Heart right ventricle (tissue), 16 donors: ENCODE measurements around the gene UPF1. TPM values are rescaled to one million over a fixed set of nuclear protein-coding genes. Genes with fewer than 3 reads are reported as not detected.
A peak's percentile ranks its signal among the peaks of the same experiment; 100 is the strongest.

Experiments used
- ATAC-seq, 8 donors: fragments of 200-7000 bp; cut with Tn5 transposase; one replicate each; pipeline ENCODE4 v1.9.1; 2020; ENCODE audit warnings: mild to moderate bottlenecking in 8 of 8, moderate library complexity in 8 of 8, moderate number of reproducible peaks in 1 of 8
- DNase-seq, 2 donors: peaks; one replicate each; pipeline ENCODE4 v3.0.0-alpha.2; 2020
- H3K27ac ChIP-seq, 10 donors: fragments of 200-600 bp; sonication (generic) in 2 of 10; one replicate each; pipeline versions ENCODE4 v1.5.0 to v1.8.0; 2020 to 2022; ENCODE audit warnings: mild to moderate bottlenecking in 3 of 10
- H3K27me3 ChIP-seq, 7 donors: fragments of 200-600 bp; one replicate each; pipeline ENCODE4 v1.8.0; 2021 to 2022; ENCODE audit warnings: mild to moderate bottlenecking in 2 of 7
- H3K36me3 ChIP-seq, 9 donors: fragments of 200-600 bp; sonication (generic) in 1 of 9; one replicate each; pipeline versions ENCODE4 v1.5.0 to v1.8.0; 2020 to 2022; ENCODE audit warnings: mild to moderate bottlenecking in 2 of 9
- H3K4me1 ChIP-seq, 9 donors: fragments of 200-600 bp; sonication (generic) in 1 of 9; one replicate each; pipeline versions ENCODE4 v1.5.0 to v1.8.0; 2020 to 2022; ENCODE audit warnings: mild to moderate bottlenecking in 4 of 9
- H3K4me3 ChIP-seq, 10 donors: fragments of 200-600 bp; sonication (generic) in 2 of 10; one replicate each; pipeline versions ENCODE4 v1.5.0 to v1.8.0; 2020 to 2022; ENCODE audit warnings: mild to moderate bottlenecking in 7 of 10, moderate library complexity in 2 of 10
- H3K9me3 ChIP-seq, 11 donors: fragments of 200-600 bp in 10 of 11; sonication (generic) in 2 of 11; one replicate each; pipeline versions ENCODE4 v1.5.0 to v1.8.0; 2013 to 2022; ENCODE audit warnings: mild to moderate bottlenecking in 2 of 11, control low read depth in 1 of 11, moderate library complexity in 1 of 11
- CTCF ChIP-seq, 9 donors: fragments of 200-600 bp; sonication (generic) in 2 of 9; IDR thresholded peaks; one replicate each; pipeline versions ENCODE4 v1.5.0 to v1.8.0; 2021 to 2022; ENCODE audit warnings: antibody characterized with exemption in 9 of 9, mild to moderate bottlenecking in 5 of 9, moderate library complexity in 1 of 9
- WGBS, 2 donors: extraction: QIAGEN DNeasy Blood & Tissue Kit; methylation state at CpG; one replicate each; pipeline ENCODE4 v1.1.7; 2013; ENCODE audit warnings: inconsistent platforms in 1 of 2; 5-methylcytosine and 5-hydroxymethylcytosine counted together
- intact Hi-C, 10 donors: fragments of 100-400 bp; cut with DNase I; formaldehyde crosslinking; loops; one replicate each; pipeline versions ENCODE4 v1.11.1 to v1.14.2; 2022
- polyA plus RNA-seq, 2 donors: library from polyadenylated mRNA; stranded (reverse); fragments of 200-250 nt; gene quantifications; one replicate each; pipeline ENCODE4 v1.2.3, GENCODE V29; 2013
- total RNA-seq, 10 donors: library from RNA; stranded (reverse); fragmentation: NEBNext Ultra II Directional in 3 of 10; extraction: Animal tissue kit (Norgen Biotek cat#: 25700) in 3 of 10; gene quantifications; one replicate each; pipeline versions ENCODE4 v1.2.1 to v1.2.4, GENCODE V29; 2021 to 2023
- donor health status: Arrhythmogenic right ventricular cardiomyopathy.
- donor health status: ischemic (EF 13 %, LVEDD 7.1; RV severe dilation, severe dysfunction).
- donor health status: healthy with polysubstance abuse.
- donor health status: DM: no; HTN: yes; CAD: no.
- donor health status: DM: no; HTN: no; CAD: no.
- donor health status: ischemic (EF 25% LVEDD 6.9; RV normal size, moderate dysfunction).
- donor health status: ischemic (EF 25% LVEDD 5.7; RV mildly dilated, moderate dysfunction).
- donor health status: healthy.
- donor health status: DM: yes; HTN: yes; CAD: no.
- donor health status: Ischemic cardiomyopathy.
- donor health status: ischemic (EF 35%, LVEDD 5.7; RV mildly dilated, moderate dysfunction).
- donor health status: nonischemic (EF 11% LVEDD 7.7; RV severe dilation, severe dysfunction).
- donor health status: DM: yes; HTN: yes; CAD: no.
- donor health status: PGD.
- donor health status: ischemic (EF 29% LVEDD 5.4; RV normal size, mild dysfunction).
- donor health status: nonischemic (EF 23%, LVEDD 6.1; RV moderate dilation, normal function).

UPF1 gene
- total and polyA plus RNA-seq, 12 donors: 25.2 to 44.3 (median 36.8) TPM

- intact Hi-C loops: no loop called here
- H3K27me3 ChIP-seq: peaks cover 6 to 68% (median 55%) of the 10 kb centered on the region in 7 donors
- no peaks in the 10 kb centered on the region for H3K9me3 ChIP-seq
- H3K36me3 ChIP-seq: no peaks in the 10 kb centered on the region
- TF ChIP-seq CTCF (IDR thresholded peaks at IDR 0.05): no peak
- H3K4me1 ChIP-seq: peaks cover 0 to 5% (median under 1%) of the 10 kb centered on the region in 9 donors
- 73 to 78% methylated on average over 10 of the region's 10 CpGs for WGBS, 2 donors
- ATAC-seq: peak in 1 of 8 donors; percentile 30
- no peak overlapping the region for H3K27ac ChIP-seq
- H3K4me3 ChIP-seq: no peak overlapping the region
- no peak for DNase-seq
Measured at GRCh38 chr19:18800636-18801035, 31.1 kb upstream of the UPF1 start.

GRCh38 chr19:18802354-18802753 lies 29.4 kb upstream of the UPF1 start:
- Histone ChIP-seq H3K4me3 (no peak overlapping the region), H3K4me1 (no peaks in the 10 kb centered on the region), H3K9me3 (no peaks in the 10 kb centered on the region), H3K27me3 (peaks cover 0 to 52% (median 38%) of the 10 kb centered on the region in 7 donors), H3K36me3 (no peaks in the 10 kb centered on the region), H3K27ac (no peak overlapping the region)
- WGBS, 2 donors: 66% methylated on average over 11 of the region's 11 CpGs
- ATAC-seq (no peak), DNase-seq (no peak)
- intact Hi-C loops: no loop called here
- TF ChIP-seq CTCF (IDR thresholded peaks at IDR 0.05): no peak

GRCh38 chr19:18803550-18804138 lies 28.1 kb upstream of the UPF1 start:
- DNase-seq (no peak), ATAC-seq (no peak)
- no peaks in the 10 kb centered on the region for H3K9me3 ChIP-seq
- no peaks in the 10 kb centered on the region for H3K36me3 ChIP-seq
- peaks cover 0 to 39% (median 25%) of the 10 kb centered on the region in 7 donors for H3K27me3 ChIP-seq
- H3K4me1 ChIP-seq: no peaks in the 10 kb centered on the region
- intact Hi-C loops: no loop called here
- H3K4me3 ChIP-seq: no peak overlapping the region
- H3K27ac ChIP-seq: no peak overlapping the region
- WGBS, 2 donors: 88 to 92% methylated on average over 5 of the region's 5 CpGs
- no peak for TF ChIP-seq CTCF (IDR thresholded peaks at IDR 0.05)

- no peak for DNase-seq
- no peaks in the 10 kb centered on the region for H3K36me3 ChIP-seq
- peaks cover 0 to 3% (median 0%) of the 10 kb centered on the region in 9 donors for H3K4me1 ChIP-seq
- ATAC-seq: no peak
- H3K27me3 ChIP-seq: peaks cover 0 to 34% (median 20%) of the 10 kb centered on the region in 7 donors
- no peaks in the 10 kb centered on the region for H3K9me3 ChIP-seq
- WGBS, 2 donors: 92% methylated on average over 15 of the region's 15 CpGs
- H3K27ac ChIP-seq: no peak overlapping the region
- no peak overlapping the region for H3K4me3 ChIP-seq
- intact Hi-C loops: no loop called here
- TF ChIP-seq CTCF (IDR thresholded peaks at IDR 0.05): no peak
Measured at GRCh38 chr19:18804139-18804601, 27.6 kb upstream of the UPF1 start.
